Liver (tissue), 9 donors: ENCODE results near the gene SHH. TPM values are rescaled to one million over a fixed set of nuclear protein-coding genes. Genes with fewer than 3 reads are reported as not detected.

Source experiments
- DNase-seq: peaks from one replicate; pipeline ENCODE4 v3.0.0-alpha.2; 2017; ENCODE audit warnings: low spot score
- H3K27ac ChIP-seq, 2 donors: one replicate each; pipeline ENCODE4 v1.7.0; 2013; ENCODE audit warnings: inconsistent platforms in 2 of 2, low read length in 2 of 2, control low read depth in 1 of 2, low read depth in 1 of 2, mild to moderate bottlenecking in 1 of 2
- H3K27me3 ChIP-seq, 4 donors: one replicate each; pipeline versions ENCODE4 v1.6.1 to v1.7.0; 2013; ENCODE audit warnings: low read length in 3 of 4, inconsistent platforms in 1 of 4, mild to moderate bottlenecking in 1 of 4, moderate library complexity in 1 of 4; ENCODE audit not compliant: control insufficient read depth in 4 of 4, insufficient read depth in 4 of 4
- H3K36me3 ChIP-seq, 4 donors: one replicate each; pipeline versions ENCODE4 v1.6.1 to v1.7.0; 2013; ENCODE audit warnings: low read length in 3 of 4, mild to moderate bottlenecking in 3 of 4, low read depth in 1 of 4, moderate library complexity in 1 of 4; ENCODE audit not compliant: control insufficient read depth in 4 of 4, insufficient read depth in 3 of 4
- H3K4me1 ChIP-seq, 4 donors: one replicate each; pipeline versions ENCODE4 v1.6.1 to v1.7.0; 2013; ENCODE audit warnings: low read length in 3 of 4, mild to moderate bottlenecking in 3 of 4, moderate library complexity in 1 of 4; ENCODE audit not compliant: control insufficient read depth in 4 of 4, insufficient read depth in 4 of 4
- H3K4me3 ChIP-seq, 3 donors: one replicate each; pipeline versions ENCODE4 v1.6.1 to v1.7.0; 2013; ENCODE audit warnings: low read length in 3 of 3, control low read depth in 1 of 3, low read depth in 1 of 3, mild to moderate bottlenecking in 1 of 3
- H3K9ac ChIP-seq, 2 donors: one replicate each; pipeline ENCODE4 v1.7.0; 2013; ENCODE audit warnings: low read length in 2 of 2, mild to moderate bottlenecking in 2 of 2, moderate library complexity in 2 of 2, control low read depth in 1 of 2, low read depth in 1 of 2
- H3K9me3 ChIP-seq, 4 donors: one replicate each; pipeline versions ENCODE4 v1.6.1 to v1.7.0; 2013; ENCODE audit warnings: low read length in 3 of 4; ENCODE audit not compliant: control insufficient read depth in 4 of 4
- ATF3 ChIP-seq: IDR thresholded peaks from 2 replicates; pipeline ENCODE4 v1.6.1; 2016; ENCODE audit warnings: antibody characterized with exemption
- CTCF ChIP-seq: fragments of 150-350 bp; IDR thresholded peaks from 2 replicates; pipeline ENCODE4 v1.5.1; 2017; ENCODE audit warnings: improper control_type of control experiment, low read depth, low read length; ENCODE audit not compliant: missing input control
- EGR1 ChIP-seq, 2 donors: IDR thresholded peaks; 2 replicates each; pipeline ENCODE4 v1.6.1; 2016 to 2018; ENCODE audit warnings: antibody characterized with exemption in 2 of 2, low read depth in 2 of 2
- FOXA1 ChIP-seq: IDR thresholded peaks from 2 replicates; pipeline ENCODE4 v1.6.1; 2016; ENCODE audit warnings: antibody characterized with exemption
- FOXA2 ChIP-seq: IDR thresholded peaks from 2 replicates; pipeline ENCODE4 v1.6.1; 2016; ENCODE audit warnings: antibody characterized with exemption
- GABPA ChIP-seq, 2 donors: IDR thresholded peaks in 1 of 2; conservative IDR thresholded peaks in 1 of 2; 2 replicates each; pipeline ENCODE4 v1.6.1; 2016; ENCODE audit warnings: antibody characterized with exemption in 2 of 2, mild to moderate bottlenecking in 1 of 2, moderate library complexity in 1 of 2
- HNF4A ChIP-seq, 2 donors: conservative IDR thresholded peaks; 2 replicates each; pipeline ENCODE4 v1.6.1; 2016; ENCODE audit warnings: antibody characterized with exemption in 2 of 2, mild to moderate bottlenecking in 2 of 2
- HNF4G ChIP-seq: IDR thresholded peaks from 2 replicates; pipeline ENCODE4 v1.6.1; 2016; ENCODE audit warnings: antibody characterized with exemption
- JUND ChIP-seq, 2 donors: IDR thresholded peaks; 2 replicates each; pipeline ENCODE4 v1.6.1; 2016; ENCODE audit warnings: antibody characterized with exemption in 2 of 2
- MAX ChIP-seq: IDR thresholded peaks from 2 replicates; pipeline ENCODE4 v1.6.1; 2016; ENCODE audit warnings: antibody characterized with exemption
- NR2F2 ChIP-seq: IDR thresholded peaks from 2 replicates; pipeline ENCODE4 v1.6.1; 2016; ENCODE audit warnings: antibody characterized with exemption
- RAD21 ChIP-seq, 2 donors: IDR thresholded peaks; 2 replicates each; pipeline ENCODE4 v1.6.1; 2016; ENCODE audit warnings: antibody characterized with exemption in 2 of 2, mild to moderate bottlenecking in 2 of 2
- REST ChIP-seq: IDR thresholded peaks from 2 replicates; pipeline ENCODE4 v1.6.1; 2016; ENCODE audit warnings: antibody characterized with exemption, mild to moderate bottlenecking
- RXRA ChIP-seq, 2 donors: IDR thresholded peaks; 2 replicates each; pipeline ENCODE4 v1.6.1; 2017 to 2018; ENCODE audit warnings: antibody characterized with exemption in 2 of 2, mild to moderate bottlenecking in 1 of 2
- SP1 ChIP-seq: IDR thresholded peaks from 2 replicates; pipeline ENCODE4 v1.6.1; 2018; ENCODE audit warnings: antibody characterized with exemption, mild to moderate bottlenecking
- TAF1 ChIP-seq: conservative IDR thresholded peaks from 2 replicates; pipeline ENCODE4 v1.6.1; 2016; ENCODE audit warnings: antibody characterized with exemption, mild to moderate bottlenecking
- YY1 ChIP-seq: IDR thresholded peaks from 2 replicates; pipeline ENCODE4 v1.6.1; 2016; ENCODE audit warnings: antibody characterized with exemption, mild to moderate bottlenecking
- ZBTB33 ChIP-seq: IDR thresholded peaks from 2 replicates; pipeline ENCODE4 v1.6.1; 2016; ENCODE audit warnings: antibody characterized with exemption
- WGBS: extraction: QIAGEN DNeasy Blood & Tissue Kit; methylation state at CpG from one replicate; pipeline ENCODE4 v1.1.7; 2013; 5-methylcytosine and 5-hydroxymethylcytosine counted together
- polyA plus RNA-seq, 2 donors: library from polyadenylated mRNA; stranded (reverse) in 1 of 2; unstranded in 1 of 2; fragments of 200-250 nt in 1 of 2; fragments of >200 nt in 1 of 2; fragmentation: Nextera tagmentation in 1 of 2; extraction: Ambion mirVana in 1 of 2; gene quantifications; one replicate each; pipeline versions ENCODE4 v1.2.1 to v1.2.3, GENCODE V29; 2013 to 2015
- total RNA-seq, 2 donors: library from RNA; depleted of rRNA; stranded (reverse); fragments of >200 nt; gene quantifications; one replicate each; pipeline ENCODE4 v1.2.3, GENCODE V29; 2014
- donor health status: healthy.
- donor health status: healthy.
- donor health status: healthy.
- donor health status: healthy.
- donor health status: healthy.

Gene SHH
- total and polyA plus RNA-seq, 4 donors: 3.9 to 10.0 (median 5.2) TPM

- Histone ChIP-seq H3K4me3 (no peak overlapping the region), H3K27ac (no peak overlapping the region), H3K9me3 (no peaks in the 10 kb centered on the region), H3K9ac (no peak overlapping the region), H3K36me3 (no peaks in the 10 kb centered on the region), H3K4me1 (no peaks in the 10 kb centered on the region), H3K27me3 (no peaks in the 10 kb centered on the region)
- WGBS: 71% methylated on average over 3 of the region's 3 CpGs
- no peak for TF ChIP-seq FOXA1
- no peak for TF ChIP-seq REST
- no peak for TF ChIP-seq NR2F2
- no peak for TF ChIP-seq GABPA (IDR thresholded peaks at IDR 0.05 in 1 of 2, conservative IDR thresholded peaks at IDR 0.05 in 1 of 2)
- TF ChIP-seq RXRA (IDR thresholded peaks at IDR 0.05): no peak
- no peak for TF ChIP-seq ZBTB33
- TF ChIP-seq ATF3: no peak
- TF ChIP-seq HNF4A (conservative IDR thresholded peaks at IDR 0.05): no peak
- TF ChIP-seq YY1: no peak
- no peak for TF ChIP-seq TAF1
- TF ChIP-seq FOXA2: no peak
- TF ChIP-seq EGR1 (IDR thresholded peaks at IDR 0.05; ENCODE audit: low read depth in 2 of 2): no peak
- no peak for TF ChIP-seq RAD21 (IDR thresholded peaks at IDR 0.05)
- no peak for TF ChIP-seq MAX
- no peak for TF ChIP-seq SP1
- no peak for TF ChIP-seq CTCF
- no peak for TF ChIP-seq JUND (IDR thresholded peaks at IDR 0.05)
- TF ChIP-seq HNF4G: no peak
- no peak for DNase-seq
Observed at GRCh38 chr7:155825336-155825735, 13.1 kb upstream of the SHH start.
